ENCODE data around the gene ZFAND2B.

ZFAND2B gene

GRCh38 chr2:219246559-219246958 is 40.0 kb downstream of the ZFAND2B start:
- no peak for TF ChIP-seq EZH2phosphoT487 (conservative IDR thresholded peaks at IDR 0.05; ENCODE audit: low read length)
- TF ChIP-seq, protein P1, sequence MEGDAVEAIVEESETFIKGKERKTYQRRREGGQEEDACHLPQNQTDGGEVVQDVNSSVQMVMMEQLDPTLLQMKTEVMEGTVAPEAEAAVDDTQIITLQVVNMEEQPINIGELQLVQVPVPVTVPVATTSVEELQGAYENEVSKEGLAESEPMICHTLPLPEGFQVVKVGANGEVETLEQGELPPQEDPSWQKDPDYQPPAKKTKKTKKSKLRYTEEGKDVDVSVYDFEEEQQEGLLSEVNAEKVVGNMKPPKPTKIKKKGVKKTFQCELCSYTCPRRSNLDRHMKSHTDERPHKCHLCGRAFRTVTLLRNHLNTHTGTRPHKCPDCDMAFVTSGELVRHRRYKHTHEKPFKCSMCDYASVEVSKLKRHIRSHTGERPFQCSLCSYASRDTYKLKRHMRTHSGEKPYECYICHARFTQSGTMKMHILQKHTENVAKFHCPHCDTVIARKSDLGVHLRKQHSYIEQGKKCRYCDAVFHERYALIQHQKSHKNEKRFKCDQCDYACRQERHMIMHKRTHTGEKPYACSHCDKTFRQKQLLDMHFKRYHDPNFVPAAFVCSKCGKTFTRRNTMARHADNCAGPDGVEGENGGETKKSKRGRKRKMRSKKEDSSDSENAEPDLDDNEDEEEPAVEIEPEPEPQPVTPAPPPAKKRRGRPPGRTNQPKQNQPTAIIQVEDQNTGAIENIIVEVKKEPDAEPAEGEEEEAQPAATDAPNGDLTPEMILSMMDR (IDR thresholded peaks at IDR 0.05; ENCODE audit: insufficient read depth, low read length, poor library complexity, severe bottlenecking) = no peak
- H3K27ac ChIP-seq (ENCODE audit: low read depth, low read length) = no peak overlapping the region
- no peaks in the 10 kb centered on the region for H3K9me2 ChIP-seq (replicated peaks; ENCODE audit: insufficient read depth, low read length)
- no peak overlapping the region for H3K9ac ChIP-seq (ENCODE audit: low read length)
- H3K27me3 ChIP-seq (ENCODE audit: low read length) = no peaks in the 10 kb centered on the region
- peak overlapping the region; percentile 72 for H3K4me2 ChIP-seq (ENCODE audit: low read depth, low read length, poor library complexity, severe bottlenecking)
- no peaks in the 10 kb centered on the region for H3K9me3 ChIP-seq (ENCODE audit: insufficient read depth, low read length)
- no peak overlapping the region for H3K4me3 ChIP-seq (ENCODE audit: insufficient read depth, low read length, poor library complexity, severe bottlenecking)
- peaks cover 3% of the 10 kb centered on the region; the same call in 1 of the 2 replicates for H3K79me2 ChIP-seq (ENCODE audit: insufficient read depth, low read length)
- no peaks in the 10 kb centered on the region for H3K36me3 ChIP-seq (ENCODE audit: low read length)
- H3F3A ChIP-seq (ENCODE audit: insufficient read depth) = peaks cover 3% of the 10 kb centered on the region; the same call in 1 of the 2 replicates
- H2AFZ ChIP-seq (ENCODE audit: low read depth, low read length, severe bottlenecking) = no peak overlapping the region
- H4K20me1 ChIP-seq (ENCODE audit: low read depth, low read length) = no peaks in the 10 kb centered on the region

DNA sequence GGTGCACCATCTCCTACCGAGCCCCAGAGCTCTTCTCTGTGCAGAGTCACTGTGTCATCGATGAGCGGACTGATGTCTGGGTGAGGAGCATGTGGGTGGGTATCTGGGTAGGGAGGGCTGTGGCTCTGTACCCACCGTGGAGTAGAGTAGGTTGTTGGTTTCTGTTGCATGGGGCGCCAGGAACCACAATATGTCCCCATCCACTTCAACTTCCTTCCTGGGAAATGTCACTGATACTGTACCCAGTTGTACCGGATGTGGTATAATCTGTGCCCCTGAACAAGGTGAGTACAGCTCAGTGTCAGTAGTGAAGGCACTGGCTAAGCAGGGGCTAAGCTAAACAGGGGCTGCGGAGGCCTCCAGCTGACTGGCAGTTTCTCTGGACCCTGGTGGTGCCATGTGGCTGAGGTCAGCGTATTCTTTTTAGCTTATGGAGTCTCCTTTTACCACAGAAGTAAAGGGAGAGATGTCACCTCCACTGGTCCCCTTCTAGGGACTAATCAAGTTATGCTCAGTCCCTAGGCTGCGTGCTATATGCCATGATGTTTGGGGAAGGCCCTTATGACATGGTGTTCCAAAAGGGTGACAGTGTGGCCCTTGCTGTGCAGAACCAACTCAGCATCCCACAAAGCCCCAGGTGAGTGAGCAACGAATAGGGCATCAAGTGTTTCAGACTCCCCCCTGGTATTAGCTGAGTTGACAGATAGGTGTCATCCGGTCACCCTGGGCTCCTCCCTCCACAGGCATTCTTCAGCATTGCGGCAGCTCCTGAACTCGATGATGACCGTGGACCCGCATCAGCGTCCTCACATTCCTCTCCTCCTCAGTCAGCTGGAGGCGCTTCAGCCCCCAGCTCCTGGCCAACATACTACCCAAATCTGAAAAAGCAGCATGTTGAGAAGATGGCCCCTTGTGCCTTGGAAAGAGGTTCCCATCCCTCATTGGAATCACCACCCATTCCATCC is 41.4 kb downstream of the ZFAND2B start:
- Histone ChIP-seq H3F3A (ENCODE audit: insufficient read depth) (peaks cover 3% of the 10 kb centered on the region; the same call in 1 of the 2 replicates), H3K79me2 (ENCODE audit: insufficient read depth, low read length) (peaks cover 15% of the 10 kb centered on the region; the same call in 1 of the 2 replicates), H3K9ac (ENCODE audit: low read length) (no peak overlapping the region), H3K36me3 (ENCODE audit: low read length) (no peaks in the 10 kb centered on the region), H3K4me2 (ENCODE audit: low read depth, low read length, poor library complexity, severe bottlenecking) (no peak overlapping the region), H2AFZ (ENCODE audit: low read depth, low read length, severe bottlenecking) (no peak overlapping the region), H3K27me3 (ENCODE audit: low read length) (no peaks in the 10 kb centered on the region), H3K9me3 (ENCODE audit: insufficient read depth, low read length) (no peaks in the 10 kb centered on the region), H4K20me1 (ENCODE audit: low read depth, low read length) (no peaks in the 10 kb centered on the region), H3K4me3 (ENCODE audit: insufficient read depth, low read length, poor library complexity, severe bottlenecking) (no peak overlapping the region), H3K27ac (ENCODE audit: low read depth, low read length) (peak overlapping the region; percentile 32; the same call in 1 of the 2 replicates), H3K9me2 (replicated peaks; ENCODE audit: insufficient read depth, low read length) (no peaks in the 10 kb centered on the region)
- no peak for TF ChIP-seq EZH2phosphoT487 (conservative IDR thresholded peaks at IDR 0.05; ENCODE audit: low read length)
- TF ChIP-seq, protein P1 (IDR thresholded peaks at IDR 0.05; ENCODE audit: insufficient read depth, low read length, poor library complexity, severe bottlenecking) = no peak

DNA sequence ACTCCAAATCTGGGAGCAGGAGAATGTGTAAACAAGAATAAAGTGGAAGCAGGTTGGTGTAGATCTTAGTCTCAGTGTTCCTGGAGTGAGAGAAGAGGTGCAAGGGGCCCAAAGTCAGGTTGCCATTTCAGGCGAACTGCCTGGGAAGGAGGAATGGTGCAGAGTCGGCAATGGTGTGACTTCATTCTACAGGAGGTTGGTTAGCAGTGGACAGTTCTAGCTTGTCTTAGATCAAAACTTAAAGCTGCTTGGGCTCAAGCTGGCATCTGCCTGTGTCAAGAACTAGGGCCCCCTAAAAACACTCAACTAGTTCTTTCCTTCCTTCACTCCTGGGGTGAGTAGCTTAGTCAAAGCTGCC is 42.2 kb downstream of the ZFAND2B start:
- peaks cover 3% of the 10 kb centered on the region; the same call in 1 of the 2 replicates for H3F3A ChIP-seq (ENCODE audit: insufficient read depth)
- no peak overlapping the region for H2AFZ ChIP-seq (ENCODE audit: low read depth, low read length, severe bottlenecking)
- H3K9ac ChIP-seq (ENCODE audit: low read length) = peak overlapping the region; percentile 29; the same call in 1 of the 2 replicates
- no peaks in the 10 kb centered on the region for H3K36me3 ChIP-seq (ENCODE audit: low read length)
- H4K20me1 ChIP-seq (ENCODE audit: low read depth, low read length) = no peaks in the 10 kb centered on the region
- H3K27ac ChIP-seq (ENCODE audit: low read depth, low read length) = peak overlapping the region; percentile 66
- H3K27me3 ChIP-seq (ENCODE audit: low read length) = no peaks in the 10 kb centered on the region
- no peaks in the 10 kb centered on the region for H3K9me3 ChIP-seq (ENCODE audit: insufficient read depth, low read length)
- peak overlapping the region; percentile 39 for H3K4me2 ChIP-seq (ENCODE audit: low read depth, low read length, poor library complexity, severe bottlenecking)
- no peaks in the 10 kb centered on the region for H3K9me2 ChIP-seq (replicated peaks; ENCODE audit: insufficient read depth, low read length)
- peaks cover 20% of the 10 kb centered on the region; the same call in 1 of the 2 replicates for H3K79me2 ChIP-seq (ENCODE audit: insufficient read depth, low read length)
- TF ChIP-seq, protein P1 (IDR thresholded peaks at IDR 0.05; ENCODE audit: insufficient read depth, low read length, poor library complexity, severe bottlenecking) = no peak
- no peak for TF ChIP-seq EZH2phosphoT487 (conservative IDR thresholded peaks at IDR 0.05; ENCODE audit: low read length)
- H3K4me3 ChIP-seq (ENCODE audit: insufficient read depth, low read length, poor library complexity, severe bottlenecking) = no peak overlapping the region

All from SU-DHL-6 (cell line).